Mesendoderm (in vitro differentiated cells): ENCODE data around the gene GOLGA8T. TPM values are rescaled to one million over a fixed set of nuclear protein-coding genes. Genes with fewer than 3 reads are reported as not detected.
"Not testable (repeated sequence)": the region's sequence is repeated elsewhere in the genome, so short reads cannot be mapped to it uniquely, and the experiment has no call there.

Experiments used
- DNase-seq: peaks from one replicate; pipeline ENCODE4 v3.0.0; 2013
- H2AK5ac ChIP-seq: 2 replicates; pipeline ENCODE4 v1.6.1; 2013; ENCODE audit warnings: low read length, inconsistent platforms
- H2BK120ac ChIP-seq: 2 replicates; pipeline ENCODE4 v1.6.1; 2013; ENCODE audit warnings: low read depth, mild to moderate bottlenecking, low read length, moderate library complexity, mixed read lengths
- H2BK15ac ChIP-seq: replicated peaks from 2 replicates; pipeline ENCODE4 v1.6.1; 2013; ENCODE audit warnings: low read depth, mild to moderate bottlenecking, moderate library complexity
- H2BK5ac ChIP-seq: 2 replicates; pipeline ENCODE4 v1.6.1; 2013; ENCODE audit warnings: low read length, inconsistent platforms
- H3K18ac ChIP-seq: 2 replicates; pipeline ENCODE4 v1.6.1; 2013; ENCODE audit warnings: mild to moderate bottlenecking, low read length, mixed read lengths
- H3K23ac ChIP-seq: one replicate; pipeline ENCODE4 v1.6.1; 2013; ENCODE audit warnings: low read length
- H3K27ac ChIP-seq: 2 replicates; pipeline ENCODE4 v1.5.1; 2013; ENCODE audit warnings: low read depth, mild to moderate bottlenecking, inconsistent platforms, low read length, moderate library complexity
- H3K27me3 ChIP-seq: 2 replicates; pipeline ENCODE4 v1.6.1; 2013; ENCODE audit warnings: low read length, control low read depth, mild to moderate bottlenecking, inconsistent platforms; ENCODE audit not compliant: insufficient read depth, poor library complexity
- H3K36me3 ChIP-seq: 2 replicates; pipeline ENCODE4 v1.6.1; 2013; ENCODE audit warnings: low read length, inconsistent platforms; ENCODE audit not compliant: control insufficient read depth, insufficient read depth
- H3K4ac ChIP-seq: one replicate; pipeline ENCODE4 v1.6.1; 2013; ENCODE audit warnings: low read depth, mild to moderate bottlenecking, low read length, moderate library complexity
- H3K4me1 ChIP-seq: 2 replicates; pipeline ENCODE4 v1.6.1; 2013; ENCODE audit warnings: low read depth, low read length, inconsistent platforms; ENCODE audit not compliant: control insufficient read depth
- H3K4me2 ChIP-seq: 2 replicates; pipeline ENCODE4 v1.6.1; 2013; ENCODE audit warnings: low read length
- H3K4me3 ChIP-seq: 2 replicates; pipeline ENCODE4 v1.5.1; 2013; ENCODE audit warnings: mild to moderate bottlenecking, low read length
- H3K56ac ChIP-seq: one replicate; pipeline ENCODE4 v1.6.1; 2013; ENCODE audit warnings: low read length
- H3K79me1 ChIP-seq: 2 replicates; pipeline ENCODE4 v1.6.1; 2013; ENCODE audit warnings: low read length, inconsistent platforms
- H3K79me2 ChIP-seq: 2 replicates; pipeline ENCODE4 v1.6.1; 2013; ENCODE audit warnings: mild to moderate bottlenecking, low read length; ENCODE audit not compliant: control insufficient read depth, insufficient read depth
- H3K9ac ChIP-seq: 2 replicates; pipeline ENCODE4 v1.6.1; 2013; ENCODE audit warnings: low read length, inconsistent platforms
- H4K5ac ChIP-seq: one replicate; pipeline ENCODE4 v1.6.1; 2013; ENCODE audit warnings: low read length
- H4K8ac ChIP-seq: one replicate; pipeline ENCODE4 v1.6.1; 2013; ENCODE audit warnings: low read depth, mild to moderate bottlenecking, control low read depth, low read length, moderate library complexity
- WGBS: extraction: QIAGEN DNeasy Blood & Tissue Kit; methylation state at CpG from one replicate; pipeline ENCODE4 v1.1.7; 2013; ENCODE audit warnings: low lambda C conversion rate, missing lambda C conversion rate; ENCODE audit not compliant: insufficient coverage; ENCODE audit errors: extremely low coverage; 5-methylcytosine and 5-hydroxymethylcytosine counted together
- small RNA-seq: library from polyadenylated mRNA; stranded (forward); fragments of <200 nt; extraction: miRNeasy Mini kit (QIAGEN cat#:217004); gene quantifications from one replicate; pipeline ENCODE3, GENCODE V24; 2013; ENCODE audit not compliant: insufficient read depth

GOLGA8T gene

GRCh38 chr15:30192119-30192745, 57.4 kb downstream of the GOLGA8T start:
- not testable (repeated sequence) for H3K23ac ChIP-seq, DNase-seq, H2BK5ac ChIP-seq, H3K27ac ChIP-seq, H3K79me1 ChIP-seq, H3K36me3 ChIP-seq, H3K4ac ChIP-seq, H4K5ac ChIP-seq, H3K18ac ChIP-seq, H2BK120ac ChIP-seq, H4K8ac ChIP-seq, H3K4me3 ChIP-seq, H3K4me1 ChIP-seq, H2BK15ac ChIP-seq, H3K9ac ChIP-seq, H3K4me2 ChIP-seq, H3K56ac ChIP-seq, H3K79me2 ChIP-seq, H2AK5ac ChIP-seq, H3K27me3 ChIP-seq
- WGBS: no CpG with 5 or more reads among the region's 53 CpGs

GRCh38 chr15:30192892-30193291, 58.0 kb downstream of the GOLGA8T start:
- not testable (repeated sequence) for H3K27ac ChIP-seq, H3K56ac ChIP-seq, H3K36me3 ChIP-seq, H2BK15ac ChIP-seq, H3K4me2 ChIP-seq, H3K79me2 ChIP-seq, DNase-seq, H3K4me1 ChIP-seq, H3K18ac ChIP-seq, H2BK5ac ChIP-seq, H4K5ac ChIP-seq, H2AK5ac ChIP-seq, H3K9ac ChIP-seq, H3K79me1 ChIP-seq, H3K4me3 ChIP-seq, H3K23ac ChIP-seq, H2BK120ac ChIP-seq, H4K8ac ChIP-seq, H3K4ac ChIP-seq, H3K27me3 ChIP-seq
- no CpG with 5 or more reads among the region's 9 CpGs for WGBS

Small RNAs within 50 kb of the gene (small RNA-seq; reads per million reads assigned to genes)
- not detected for gene AC120045.2
- not detected for gene RF00096
- gene RN7SL469P: not detected
- gene RN7SL673P: not detected
